A673 (cell line): ENCODE data around the gene THRB.

Experiments
- CTCF ChIP-seq: fragments of 300-800, 200-600 bp; sonication (generic); conservative IDR thresholded peaks from 2 replicates; pipeline ENCODE4 v1.5.1; 2017; ENCODE audit warnings: low read depth, mild to moderate bottlenecking, antibody characterized with exemption, low read length, moderate library complexity, mixed read lengths
- EZH2 ChIP-seq: fragments of 200-600 bp; sonication (generic); IDR thresholded peaks from 2 replicates; pipeline ENCODE4 v1.6.1; 2017; ENCODE audit warnings: borderline replicate concordance, low read depth, mild to moderate bottlenecking, mixed read lengths, antibody characterized with exemption, low read length; ENCODE audit not compliant: poor library complexity, severe bottlenecking

DNA sequence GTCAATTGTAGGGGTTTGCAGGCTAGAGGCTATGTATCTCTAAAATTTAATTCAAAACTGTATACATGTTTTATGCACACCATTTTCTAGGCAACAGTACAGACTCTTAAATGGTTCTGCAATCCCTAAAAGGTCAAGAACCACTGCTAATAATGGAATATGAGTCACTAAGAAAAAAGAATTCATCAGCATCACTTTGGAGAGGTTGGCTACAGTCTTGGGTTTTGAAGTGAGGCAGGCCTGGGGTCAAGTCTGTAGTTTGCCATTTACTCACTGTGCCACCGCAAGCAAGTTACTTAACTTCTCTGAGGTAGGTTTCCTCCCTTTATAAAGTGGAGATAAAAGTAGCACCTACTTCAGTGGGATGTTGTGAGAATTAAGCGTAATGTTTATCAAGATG is 33.7 kb downstream of the THRB start:
- TF ChIP-seq CTCF: no peak
- TF ChIP-seq EZH2: no peak
